Neural cell (in vitro differentiated cells): ENCODE data around the gene CDH4. TPM values are rescaled to one million over a fixed set of nuclear protein-coding genes. Genes with fewer than 3 reads are reported as not detected.

Source experiments
- H2AFZ ChIP-seq: fragments of 200-600, 300-800 bp; sonication (generic), shearing (Covaris generic); 2 replicates; pipeline ENCODE4 v1.6.0; 2014; ENCODE audit warnings: low read depth, mild to moderate bottlenecking, antibody characterized with exemption, low read length, moderate library complexity
- H3F3A ChIP-seq: fragments of 200-600 bp; shearing (Covaris generic); 2 replicates; pipeline ENCODE4 v1.6.1; 2016; ENCODE audit warnings: mild to moderate bottlenecking, moderate library complexity, mixed read lengths, antibody characterized with exemption, low read length; ENCODE audit not compliant: insufficient read depth, poor library complexity, severe bottlenecking
- H3K27ac ChIP-seq: fragments of 200-600, 300-800 bp; sonication (generic), shearing (Covaris generic); 2 replicates; pipeline ENCODE4 v1.5.1; 2014; ENCODE audit warnings: mild to moderate bottlenecking, low read length, moderate library complexity
- H3K27me3 ChIP-seq: fragments of 300-800, 200-600 bp; sonication (generic), shearing (Covaris generic); 2 replicates; pipeline ENCODE4 v1.6.0; 2014; ENCODE audit warnings: mild to moderate bottlenecking, low read depth, low read length, moderate library complexity; ENCODE audit not compliant: insufficient read depth
- H3K36me3 ChIP-seq: fragments of 300-800, 200-600 bp; sonication (generic), shearing (Covaris generic); 2 replicates; pipeline ENCODE4 v1.5.1; 2014; ENCODE audit warnings: mild to moderate bottlenecking, antibody characterized with exemption, low read length, moderate library complexity; ENCODE audit not compliant: insufficient read depth
- H3K4me2 ChIP-seq: fragments of 300-800, 200-600 bp; sonication (generic), shearing (Covaris generic); 2 replicates; pipeline ENCODE4 v1.6.0; 2014; ENCODE audit warnings: mild to moderate bottlenecking, low read length
- H3K4me3 ChIP-seq: fragments of 300-800, 200-600 bp; sonication (generic), shearing (Covaris generic); 2 replicates; pipeline ENCODE4 v1.5.1; 2014; ENCODE audit warnings: mild to moderate bottlenecking, low read length, moderate library complexity
- H3K79me2 ChIP-seq: fragments of 200-600 bp; shearing (Covaris generic); replicated peaks from 2 replicates; pipeline ENCODE4 v1.6.0; 2014; ENCODE audit warnings: mild to moderate bottlenecking, low read length, moderate library complexity; ENCODE audit not compliant: insufficient read depth
- H3K9ac ChIP-seq: fragments of 300-800, 200-600 bp; sonication (generic), shearing (Covaris generic); 2 replicates; pipeline ENCODE4 v1.6.1; 2016; ENCODE audit warnings: mild to moderate bottlenecking, low read length, mixed read lengths
- H3K9me2 ChIP-seq: fragments of 200-600 bp; shearing (Covaris generic); 2 replicates; pipeline ENCODE4 v1.6.1; 2016; ENCODE audit warnings: mild to moderate bottlenecking, low read length, mixed read lengths; ENCODE audit not compliant: insufficient read depth
- H3K9me3 ChIP-seq: fragments of 200-600, 300-800 bp; sonication (generic), shearing (Covaris generic); 2 replicates; pipeline ENCODE4 v1.6.1; 2016; ENCODE audit warnings: mild to moderate bottlenecking, mixed run types, low read length, moderate library complexity, mixed read lengths
- H4K20me1 ChIP-seq: fragments of 200-600 bp; shearing (Covaris generic); 2 replicates; pipeline ENCODE4 v1.6.1; 2016; ENCODE audit warnings: mild to moderate bottlenecking, mixed run types; ENCODE audit not compliant: insufficient read depth
- CTCF ChIP-seq: fragments of 450-650 bp; IDR thresholded peaks from 2 replicates; pipeline ENCODE4 v1.5.1; 2014; ENCODE audit warnings: antibody characterized with exemption, mild to moderate bottlenecking, moderate library complexity; ENCODE audit not compliant: poor library complexity, severe bottlenecking
- EP300 ChIP-seq: fragments of 450-650 bp; conservative IDR thresholded peaks from 2 replicates; pipeline ENCODE4 v1.6.1; 2014; ENCODE audit warnings: antibody characterized with exemption, mild to moderate bottlenecking, moderate library complexity; ENCODE audit not compliant: poor library complexity, severe bottlenecking
- MXI1 ChIP-seq: fragments of 450-650 bp; conservative IDR thresholded peaks from 2 replicates; pipeline ENCODE4 v1.6.1; 2014; ENCODE audit warnings: antibody characterized with exemption, mild to moderate bottlenecking; ENCODE audit not compliant: poor library complexity, severe bottlenecking
- POLR2AphosphoS5 ChIP-seq: IDR thresholded peaks from 2 replicates; pipeline ENCODE4 v1.6.1; 2012
- RAD21 ChIP-seq: fragments of 450-650 bp; conservative IDR thresholded peaks from 2 replicates; pipeline ENCODE4 v1.6.1; 2014; ENCODE audit warnings: antibody characterized with exemption, mild to moderate bottlenecking, moderate library complexity
- REST ChIP-seq: IDR thresholded peaks from 2 replicates; pipeline ENCODE4 v1.6.1; 2012; ENCODE audit warnings: borderline replicate concordance
- SMC3 ChIP-seq: fragments of 450-650 bp; conservative IDR thresholded peaks from 2 replicates; pipeline ENCODE4 v1.6.1; 2014; ENCODE audit warnings: antibody characterized with exemption, mild to moderate bottlenecking, moderate library complexity; ENCODE audit not compliant: poor library complexity
- TAF1 ChIP-seq: IDR thresholded peaks from 2 replicates; pipeline ENCODE4 v1.6.1; 2012; ENCODE audit warnings: low read depth
- polyA plus RNA-seq: library from polyadenylated mRNA; depleted of rRNA; stranded (reverse); fragments of >200 nt; gene quantifications from 2 replicates; pipeline ENCODE4 v1.2.3, GENCODE V29; 2014

The CDH4 gene
- polyA plus RNA-seq, 1 donor from 2014 or later, result 24.6 TPM

GRCh38 chr20:61737346-61737745 lies 485.3 kb downstream of the CDH4 start:
- Histone ChIP-seq H3K9ac (no peak overlapping the region), H3K4me3 (no peak overlapping the region), H3K9me2 (no peaks in the 10 kb centered on the region), H3K79me2 (no peaks in the 10 kb centered on the region), H3K9me3 (no peaks in the 10 kb centered on the region), H3K4me2 (no peak overlapping the region), H4K20me1 (no peaks in the 10 kb centered on the region), H2AFZ (no peak overlapping the region), H3K27ac (no peak overlapping the region), H3F3A (no peaks in the 10 kb centered on the region), H3K36me3 (no peaks in the 10 kb centered on the region), H3K27me3 (no peaks in the 10 kb centered on the region)
- TF ChIP-seq MXI1 (no peak), POLR2AphosphoS5 (no peak), SMC3 (no peak), RAD21 (no peak), EP300 (no peak), TAF1 (no peak), CTCF (no peak)

- Histone ChIP-seq H3K4me2 (no peak overlapping the region), H3K9me2 (no peaks in the 10 kb centered on the region), H2AFZ (no peak overlapping the region), H3K36me3 (no peaks in the 10 kb centered on the region), H3K4me3 (no peak overlapping the region), H3K27me3 (no peaks in the 10 kb centered on the region), H3K9ac (no peak overlapping the region), H3K27ac (no peak overlapping the region), H3K9me3 (no peaks in the 10 kb centered on the region), H4K20me1 (no peaks in the 10 kb centered on the region), H3F3A (no peaks in the 10 kb centered on the region), H3K79me2 (no peaks in the 10 kb centered on the region)
- TF ChIP-seq TAF1, result no peak
- TF ChIP-seq REST, result no peak
- no peak for TF ChIP-seq RAD21
- no peak for TF ChIP-seq CTCF
- no peak for TF ChIP-seq SMC3
- no peak for TF ChIP-seq POLR2AphosphoS5
These were observed 485.9 kb downstream of the CDH4 start for GRCh38 chr20:61737812-61738443.
